Body of pancreas (tissue), 4 donors: Measurements from ENCODE around the gene RELN.

ENCODE experiments used
- POLR2A ChIP-seq, 3 donors: fragments of 450-650 bp; IDR thresholded peaks; one replicate each; pipeline ENCODE4 v1.6.1; 2016; ENCODE audit warnings: antibody characterized with exemption in 3 of 3, mild to moderate bottlenecking in 2 of 3
- TF ChIP-seq, protein P1 (sequence below), 7 experiments: fragments of 450-650 bp in 4 of 7; fragments of 200-600 bp in 3 of 7; sonication (generic) in 3 of 7; IDR thresholded peaks; one replicate each; pipeline ENCODE4 v1.5.1; 2016 to 2019; ENCODE audit warnings: antibody characterized with exemption in 7 of 7

DNA sequence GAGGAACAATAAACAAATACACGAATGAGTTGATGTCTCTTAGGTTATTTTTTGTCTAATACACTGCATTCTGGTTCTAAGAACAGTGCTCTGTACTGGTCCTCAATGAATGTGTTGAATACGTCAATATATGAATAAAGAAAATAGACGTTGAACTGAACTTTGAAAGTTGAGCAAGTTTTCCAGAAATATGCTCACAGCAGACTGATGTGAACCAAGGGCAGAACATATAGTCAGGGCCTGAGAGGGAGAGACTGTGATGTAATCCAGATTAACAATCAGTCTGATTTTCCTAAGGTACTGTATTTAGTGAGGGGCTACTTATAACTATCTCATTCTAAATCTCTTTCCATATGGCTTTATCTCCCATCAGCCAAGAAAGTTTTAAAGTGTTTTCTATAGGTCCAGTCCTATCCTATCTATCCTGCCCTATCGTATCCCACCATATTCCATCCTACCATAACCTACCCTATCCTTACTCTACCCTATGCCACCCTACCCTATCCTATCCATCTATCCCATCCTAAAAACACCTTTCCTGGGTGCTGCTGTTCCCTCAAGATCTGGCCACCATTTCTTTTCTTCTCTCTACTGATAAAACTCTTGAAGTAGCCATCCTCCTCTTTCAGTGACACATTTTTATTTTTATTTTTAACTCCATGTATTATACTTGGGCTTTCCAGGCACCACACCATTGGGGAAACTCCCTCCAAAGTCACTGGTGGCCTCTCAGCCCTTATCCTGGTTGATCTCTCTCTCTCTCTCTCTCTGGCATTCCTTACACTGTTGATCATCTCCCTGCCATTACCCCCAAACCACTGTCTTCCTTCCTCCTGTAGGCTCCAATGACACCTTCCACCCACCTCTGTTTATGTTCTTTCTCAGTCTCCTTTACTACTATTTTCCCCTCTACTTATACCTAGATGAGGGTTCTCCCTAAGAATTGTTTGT, 331.1 kb downstream of the RELN start:
- TF ChIP-seq, protein P1, sequence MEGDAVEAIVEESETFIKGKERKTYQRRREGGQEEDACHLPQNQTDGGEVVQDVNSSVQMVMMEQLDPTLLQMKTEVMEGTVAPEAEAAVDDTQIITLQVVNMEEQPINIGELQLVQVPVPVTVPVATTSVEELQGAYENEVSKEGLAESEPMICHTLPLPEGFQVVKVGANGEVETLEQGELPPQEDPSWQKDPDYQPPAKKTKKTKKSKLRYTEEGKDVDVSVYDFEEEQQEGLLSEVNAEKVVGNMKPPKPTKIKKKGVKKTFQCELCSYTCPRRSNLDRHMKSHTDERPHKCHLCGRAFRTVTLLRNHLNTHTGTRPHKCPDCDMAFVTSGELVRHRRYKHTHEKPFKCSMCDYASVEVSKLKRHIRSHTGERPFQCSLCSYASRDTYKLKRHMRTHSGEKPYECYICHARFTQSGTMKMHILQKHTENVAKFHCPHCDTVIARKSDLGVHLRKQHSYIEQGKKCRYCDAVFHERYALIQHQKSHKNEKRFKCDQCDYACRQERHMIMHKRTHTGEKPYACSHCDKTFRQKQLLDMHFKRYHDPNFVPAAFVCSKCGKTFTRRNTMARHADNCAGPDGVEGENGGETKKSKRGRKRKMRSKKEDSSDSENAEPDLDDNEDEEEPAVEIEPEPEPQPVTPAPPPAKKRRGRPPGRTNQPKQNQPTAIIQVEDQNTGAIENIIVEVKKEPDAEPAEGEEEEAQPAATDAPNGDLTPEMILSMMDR (IDR thresholded peaks at IDR 0.05), result no peak
- TF ChIP-seq POLR2A (IDR thresholded peaks at IDR 0.05), result no peak
